Retina (tissue), 1 donor: ENCODE measurements around the gene SACS.
A peak's percentile ranks its signal among the peaks of the same experiment; 100 is the strongest.
"Not testable (repeated sequence)": the region's sequence is repeated elsewhere in the genome, so short reads cannot be mapped to it uniquely, and the experiment has no call there.

ENCODE experiments used
- DNase-seq: peaks from one replicate; pipeline ENCODE4 v3.0.0-alpha.2; 2016

The SACS gene

GRCh38 chr13:23411220-23411619, 22.3 kb downstream of the SACS start:
- no peak for DNase-seq

- no peak for DNase-seq
Measured at GRCh38 chr13:23408026-23408425, 25.5 kb downstream of the SACS start.

GRCh38 chr13:23401156-23401555, 32.3 kb downstream of the SACS start:
- not testable (repeated sequence) for DNase-seq

- no peak for DNase-seq
Measured at GRCh38 chr13:23399347-23399746, 34.2 kb downstream of the SACS start.

- DNase-seq: no peak
Measured at GRCh38 chr13:23394821-23395220, 38.7 kb downstream of the SACS start.

GRCh38 chr13:23392925-23393645, 40.4 kb downstream of the SACS start:
- no peak for DNase-seq

- DNase-seq: no peak
Measured at GRCh38 chr13:23392313-23392712, 41.2 kb downstream of the SACS start.

- no peak for DNase-seq
Measured at GRCh38 chr13:23391752-23392151, 41.8 kb downstream of the SACS start.

- DNase-seq: no peak
Measured at GRCh38 chr13:23386533-23386932, 47.0 kb downstream of the SACS start.

GRCh38 chr13:23385931-23386330, 47.6 kb downstream of the SACS start:
- DNase-seq: no peak

GRCh38 chr13:23384111-23384510, 49.4 kb downstream of the SACS start:
- DNase-seq: no peak

- DNase-seq: no peak
Measured at GRCh38 chr13:23383151-23383550, 50.4 kb downstream of the SACS start.

GRCh38 chr13:23381866-23382265, 51.6 kb downstream of the SACS start:
- peak; percentile 31 for DNase-seq

GRCh38 chr13:23380534-23380933, 53.0 kb downstream of the SACS start:
- no peak for DNase-seq

GRCh38 chr13:23377983-23378632, 55.4 kb downstream of the SACS start:
- no peak for DNase-seq

- DNase-seq: no peak
Measured at GRCh38 chr13:23377579-23377978, 55.9 kb downstream of the SACS start.

- peak; percentile 75 for DNase-seq
Measured at GRCh38 chr13:23375001-23375971, 58.2 kb downstream of the SACS start.

- DNase-seq: no peak
Measured at GRCh38 chr13:23372264-23372906, 61.1 kb downstream of the SACS start.

GRCh38 chr13:23367907-23368306, 65.6 kb downstream of the SACS start:
- no peak for DNase-seq

- no peak for DNase-seq
Measured at GRCh38 chr13:23365652-23366051, 67.8 kb downstream of the SACS start.

- DNase-seq: no peak
Measured at GRCh38 chr13:23359882-23360281, 73.6 kb downstream of the SACS start.

- no peak for DNase-seq
Measured at GRCh38 chr13:23357349-23357748, 76.2 kb downstream of the SACS start.

GRCh38 chr13:23356368-23356767, 77.1 kb downstream of the SACS start:
- no peak for DNase-seq
